Ascending aorta (tissue), 2 donors: ENCODE data around the gene CEP78. TPM values are rescaled to one million over a fixed set of nuclear protein-coding genes. Genes with fewer than 3 reads are reported as not detected.

Experiments
- DNase-seq, 2 donors: peaks; one replicate each; pipeline ENCODE4 v3.0.0-alpha.2; 2019; ENCODE audit warnings: low spot score in 2 of 2
- H3K27ac ChIP-seq, 2 donors: fragments of 200-600 bp; sonication (generic); one replicate each; pipeline ENCODE4 v1.5.1; 2016 to 2017; ENCODE audit warnings: mild to moderate bottlenecking in 1 of 2
- H3K27me3 ChIP-seq: fragments of 200-600 bp; sonication (generic); one replicate; pipeline ENCODE4 v1.5.1; 2017
- H3K36me3 ChIP-seq, 2 donors: fragments of 200-600 bp; sonication (generic); one replicate each; pipeline ENCODE4 v1.5.1; 2016
- H3K4me1 ChIP-seq, 2 donors: fragments of 200-600 bp; sonication (generic); one replicate each; pipeline ENCODE4 v1.5.1; 2016 to 2017; ENCODE audit warnings: mild to moderate bottlenecking in 1 of 2
- H3K4me3 ChIP-seq, 2 donors: fragments of 200-600 bp; sonication (generic); one replicate each; pipeline ENCODE4 v1.5.1; 2016 to 2017; ENCODE audit warnings: mild to moderate bottlenecking in 1 of 2
- H3K9me3 ChIP-seq, 2 donors: fragments of 200-600 bp; sonication (generic); one replicate each; pipeline ENCODE4 v1.5.1; 2016
- intact Hi-C: fragments of 100-400 bp; cut with DNase I; formaldehyde crosslinking; loops from one replicate; pipeline ENCODE4 v1.15.1; 2023
- total RNA-seq: library from RNA; depleted of rRNA; stranded (reverse); fragments of >200 nt; gene quantifications from one replicate; pipeline ENCODE4 v1.1.0, GENCODE V29; 2016
- TF ChIP-seq, protein P1 (sequence below), 3 experiments: fragments of 200-600 bp in 2 of 3; fragments of 450-650 bp in 1 of 3; sonication (generic) in 2 of 3; IDR thresholded peaks; one replicate each; pipeline ENCODE4 v1.5.1; 2016 to 2019; ENCODE audit warnings: antibody characterized with exemption in 3 of 3, mild to moderate bottlenecking in 1 of 3, moderate library complexity in 1 of 3

The CEP78 gene
- total RNA-seq, 1 donor from 2014 or later, result 19.8 TPM

DNA sequence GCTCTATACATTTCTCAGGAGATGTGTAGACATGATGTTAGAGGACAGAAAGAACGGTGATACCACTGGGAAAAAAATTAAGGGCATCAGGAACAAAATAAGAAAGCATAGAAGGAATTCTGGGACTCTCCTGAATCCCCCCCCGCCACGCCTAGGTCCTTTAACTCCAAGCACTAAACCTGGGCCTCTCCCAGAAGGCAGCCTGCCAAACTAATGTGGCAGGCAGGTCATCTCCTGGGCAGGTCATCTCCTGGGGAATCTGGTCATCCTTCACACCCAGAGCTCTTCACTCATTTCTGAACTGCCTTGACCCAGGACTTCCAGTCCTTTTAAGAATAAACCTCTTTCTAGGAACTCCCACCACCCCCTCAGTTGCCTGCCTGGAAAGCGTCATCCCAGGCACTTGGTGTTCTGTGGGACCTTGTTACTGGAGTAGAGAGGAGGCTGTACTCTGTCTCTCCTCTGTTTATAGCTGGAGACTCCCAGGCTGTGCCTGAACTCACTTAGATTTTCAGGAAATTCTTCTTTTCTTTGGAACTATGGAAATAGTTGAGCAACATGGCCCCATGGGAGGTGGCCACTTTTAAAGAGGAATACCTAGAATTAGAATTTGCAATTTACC, 85.1 kb downstream of the CEP78 start:
- Histone ChIP-seq H3K27me3 (no peaks in the 10 kb centered on the region), H3K4me1 (no peaks in the 10 kb centered on the region), H3K27ac (no peak overlapping the region), H3K9me3 (no peaks in the 10 kb centered on the region), H3K36me3 (no peaks in the 10 kb centered on the region), H3K4me3 (no peak overlapping the region)
- TF ChIP-seq, protein P1, sequence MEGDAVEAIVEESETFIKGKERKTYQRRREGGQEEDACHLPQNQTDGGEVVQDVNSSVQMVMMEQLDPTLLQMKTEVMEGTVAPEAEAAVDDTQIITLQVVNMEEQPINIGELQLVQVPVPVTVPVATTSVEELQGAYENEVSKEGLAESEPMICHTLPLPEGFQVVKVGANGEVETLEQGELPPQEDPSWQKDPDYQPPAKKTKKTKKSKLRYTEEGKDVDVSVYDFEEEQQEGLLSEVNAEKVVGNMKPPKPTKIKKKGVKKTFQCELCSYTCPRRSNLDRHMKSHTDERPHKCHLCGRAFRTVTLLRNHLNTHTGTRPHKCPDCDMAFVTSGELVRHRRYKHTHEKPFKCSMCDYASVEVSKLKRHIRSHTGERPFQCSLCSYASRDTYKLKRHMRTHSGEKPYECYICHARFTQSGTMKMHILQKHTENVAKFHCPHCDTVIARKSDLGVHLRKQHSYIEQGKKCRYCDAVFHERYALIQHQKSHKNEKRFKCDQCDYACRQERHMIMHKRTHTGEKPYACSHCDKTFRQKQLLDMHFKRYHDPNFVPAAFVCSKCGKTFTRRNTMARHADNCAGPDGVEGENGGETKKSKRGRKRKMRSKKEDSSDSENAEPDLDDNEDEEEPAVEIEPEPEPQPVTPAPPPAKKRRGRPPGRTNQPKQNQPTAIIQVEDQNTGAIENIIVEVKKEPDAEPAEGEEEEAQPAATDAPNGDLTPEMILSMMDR (IDR thresholded peaks at IDR 0.05), result no peak
- intact Hi-C loops, result no loop called here
- no peak for DNase-seq

- Histone ChIP-seq H3K4me1 (no peaks in the 10 kb centered on the region), H3K36me3 (no peaks in the 10 kb centered on the region), H3K4me3 (no peak overlapping the region), H3K27me3 (no peaks in the 10 kb centered on the region), H3K9me3 (no peaks in the 10 kb centered on the region), H3K27ac (no peak overlapping the region)
- intact Hi-C loops, result no loop called here
- DNase-seq, result no peak
- TF ChIP-seq, protein P1 (IDR thresholded peaks at IDR 0.05), result no peak
Observed at GRCh38 chr9:78321505-78321904, 85.6 kb downstream of the CEP78 start.

- H3K9me3 ChIP-seq, result no peaks in the 10 kb centered on the region
- TF ChIP-seq, protein P1 (IDR thresholded peaks at IDR 0.05), result no peak
- H3K4me3 ChIP-seq, result no peak overlapping the region
- H3K27me3 ChIP-seq, result no peaks in the 10 kb centered on the region
- intact Hi-C loops, result no loop called here
- DNase-seq, result no peak
- H3K36me3 ChIP-seq, result no peaks in the 10 kb centered on the region
- no peak overlapping the region for H3K27ac ChIP-seq
- H3K4me1 ChIP-seq, result no peaks in the 10 kb centered on the region
Observed at GRCh38 chr9:78324068-78324650, 88.3 kb downstream of the CEP78 start.

DNA sequence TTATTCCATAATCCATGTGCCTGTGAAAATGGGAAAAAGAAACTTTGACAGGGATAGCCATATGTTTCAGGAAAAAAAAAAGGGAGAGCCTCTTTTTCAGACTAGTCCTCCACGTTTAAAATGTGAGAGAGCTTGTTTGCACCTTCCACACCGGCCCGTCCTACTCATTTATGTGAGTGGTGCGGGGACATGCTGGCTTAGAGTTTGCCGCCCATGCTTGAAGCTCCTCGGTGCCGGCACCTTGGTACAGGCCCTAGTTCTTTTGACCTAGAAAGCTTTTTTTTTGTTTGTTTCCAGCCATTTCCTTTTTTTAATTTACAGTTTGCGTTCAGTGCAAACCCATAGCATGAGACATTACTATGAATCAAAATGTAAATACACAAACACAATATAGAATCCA, 88.8 kb downstream of the CEP78 start:
- H3K27me3 ChIP-seq, result no peaks in the 10 kb centered on the region
- no peak overlapping the region for H3K27ac ChIP-seq
- no peaks in the 10 kb centered on the region for H3K9me3 ChIP-seq
- no peaks in the 10 kb centered on the region for H3K4me1 ChIP-seq
- H3K36me3 ChIP-seq, result no peaks in the 10 kb centered on the region
- TF ChIP-seq, protein P1 (IDR thresholded peaks at IDR 0.05), result no peak
- intact Hi-C loops, result no loop called here
- no peak overlapping the region for H3K4me3 ChIP-seq
- no peak for DNase-seq

- Histone ChIP-seq H3K27me3 (no peaks in the 10 kb centered on the region), H3K4me3 (no peak overlapping the region), H3K27ac (no peak overlapping the region), H3K4me1 (no peaks in the 10 kb centered on the region), H3K36me3 (no peaks in the 10 kb centered on the region), H3K9me3 (no peaks in the 10 kb centered on the region)
- no peak for DNase-seq
- intact Hi-C loops, result no loop called here
- TF ChIP-seq, protein P1 (IDR thresholded peaks at IDR 0.05), result no peak
Observed at GRCh38 chr9:78325343-78325742, 89.5 kb downstream of the CEP78 start.
